KMS-11 (cell line): ENCODE data around the gene HAPLN3.

ENCODE experiments used
- H2AFZ ChIP-seq: fragments of 200-600 bp; sonication (generic); 2 replicates; pipeline ENCODE4 v1.6.1; 2016; ENCODE audit warnings: antibody characterized with exemption, mixed run types, low read depth
- H3K27ac ChIP-seq: fragments of 200-600 bp; sonication (generic); 2 replicates; pipeline ENCODE4 v1.6.1; 2016; ENCODE audit warnings: mild to moderate bottlenecking, mixed run types
- H3K27me3 ChIP-seq: fragments of 200-600 bp; sonication (generic); 2 replicates; pipeline ENCODE4 v1.6.1; 2017; ENCODE audit warnings: mild to moderate bottlenecking, low read depth, mixed run types, moderate library complexity; ENCODE audit not compliant: insufficient read depth
- H3K36me3 ChIP-seq: fragments of 200-600 bp; sonication (generic); 2 replicates; pipeline ENCODE4 v1.6.1; 2017; ENCODE audit warnings: mild to moderate bottlenecking, mixed run types; ENCODE audit not compliant: insufficient read depth
- H3K4me1 ChIP-seq: fragments of 200-600 bp; sonication (generic); 2 replicates; pipeline ENCODE4 v1.6.1; 2016; ENCODE audit warnings: mild to moderate bottlenecking, low read depth, mixed run types; ENCODE audit not compliant: poor library complexity, severe bottlenecking
- H3K4me2 ChIP-seq: fragments of 200-600 bp; sonication (generic); 2 replicates; pipeline ENCODE4 v1.7.0; 2016; ENCODE audit warnings: mild to moderate bottlenecking, mixed run types
- H3K4me3 ChIP-seq: fragments of 200-600 bp; sonication (generic); IDR thresholded peaks from 2 replicates; pipeline ENCODE4 v1.6.1; 2017; ENCODE audit warnings: low read depth, low read length, mixed read lengths; ENCODE audit not compliant: insufficient read depth
- H3K79me2 ChIP-seq: fragments of 200-600 bp; sonication (generic); 2 replicates; pipeline ENCODE4 v1.6.1; 2016; ENCODE audit warnings: low read depth, mixed run types; ENCODE audit not compliant: insufficient read depth
- H3K9ac ChIP-seq: fragments of 200-600 bp; sonication (generic); 2 replicates; pipeline ENCODE4 v1.6.1; 2016; ENCODE audit warnings: mild to moderate bottlenecking, mixed run types
- H4K20me1 ChIP-seq: fragments of 200-600 bp; sonication (generic); 2 replicates; pipeline ENCODE4 v1.6.1; 2016; ENCODE audit warnings: mild to moderate bottlenecking, mixed run types; ENCODE audit not compliant: insufficient read depth
- CTCF ChIP-seq: fragments of 200-600 bp; sonication (generic); conservative IDR thresholded peaks from 2 replicates; pipeline ENCODE4 v1.6.1; 2017; ENCODE audit warnings: low read depth, mild to moderate bottlenecking, antibody characterized with exemption, low read length, moderate library complexity, mixed read lengths

Gene HAPLN3

GRCh38 chr15:88909956-88910831 lies 14.8 kb upstream of the HAPLN3 start:
- no peaks in the 10 kb centered on the region for H4K20me1 ChIP-seq
- TF ChIP-seq CTCF: no peak
- no peak overlapping the region for H2AFZ ChIP-seq
- H3K4me2 ChIP-seq: no peak overlapping the region
- no peak overlapping the region for H3K9ac ChIP-seq
- no peaks in the 10 kb centered on the region for H3K27me3 ChIP-seq
- peaks cover 13% of the 10 kb centered on the region for H3K4me1 ChIP-seq
- no peaks in the 10 kb centered on the region for H3K79me2 ChIP-seq
- no peak overlapping the region for H3K4me3 ChIP-seq
- H3K36me3 ChIP-seq: no peaks in the 10 kb centered on the region
- H3K27ac ChIP-seq: no peak overlapping the region

GRCh38 chr15:88908697-88909621 lies 13.6 kb upstream of the HAPLN3 start:
- no peaks in the 10 kb centered on the region for H4K20me1 ChIP-seq
- H3K4me3 ChIP-seq: no peak overlapping the region
- H3K9ac ChIP-seq: no peak overlapping the region
- peaks cover 19% of the 10 kb centered on the region for H3K4me1 ChIP-seq
- H2AFZ ChIP-seq: no peak overlapping the region
- no peak for TF ChIP-seq CTCF
- H3K4me2 ChIP-seq: no peak overlapping the region
- no peaks in the 10 kb centered on the region for H3K79me2 ChIP-seq
- no peak overlapping the region for H3K27ac ChIP-seq
- no peaks in the 10 kb centered on the region for H3K27me3 ChIP-seq
- no peaks in the 10 kb centered on the region for H3K36me3 ChIP-seq

- H4K20me1 ChIP-seq: no peaks in the 10 kb centered on the region
- H3K9ac ChIP-seq: no peak overlapping the region
- H2AFZ ChIP-seq: no peak overlapping the region
- no peaks in the 10 kb centered on the region for H3K36me3 ChIP-seq
- no peaks in the 10 kb centered on the region for H3K79me2 ChIP-seq
- H3K4me2 ChIP-seq: no peak overlapping the region
- peaks cover 15% of the 10 kb centered on the region for H3K4me1 ChIP-seq
- H3K27me3 ChIP-seq: no peaks in the 10 kb centered on the region
- H3K4me3 ChIP-seq: no peak overlapping the region
- no peak overlapping the region for H3K27ac ChIP-seq
- TF ChIP-seq CTCF: no peak
Measured at GRCh38 chr15:88908123-88908522, 12.8 kb upstream of the HAPLN3 start.

- H3K4me3 ChIP-seq: no peak overlapping the region
- TF ChIP-seq CTCF: no peak
- no peaks in the 10 kb centered on the region for H3K27me3 ChIP-seq
- no peak overlapping the region for H3K27ac ChIP-seq
- H4K20me1 ChIP-seq: no peaks in the 10 kb centered on the region
- no peaks in the 10 kb centered on the region for H3K36me3 ChIP-seq
- no peak overlapping the region for H3K4me2 ChIP-seq
- no peak overlapping the region for H2AFZ ChIP-seq
- peaks cover 8% of the 10 kb centered on the region for H3K4me1 ChIP-seq
- H3K9ac ChIP-seq: no peak overlapping the region
- no peaks in the 10 kb centered on the region for H3K79me2 ChIP-seq
Measured at GRCh38 chr15:88907111-88907510, 11.8 kb upstream of the HAPLN3 start.
